Measurements from ENCODE around the gene NRXN3.

DNA sequence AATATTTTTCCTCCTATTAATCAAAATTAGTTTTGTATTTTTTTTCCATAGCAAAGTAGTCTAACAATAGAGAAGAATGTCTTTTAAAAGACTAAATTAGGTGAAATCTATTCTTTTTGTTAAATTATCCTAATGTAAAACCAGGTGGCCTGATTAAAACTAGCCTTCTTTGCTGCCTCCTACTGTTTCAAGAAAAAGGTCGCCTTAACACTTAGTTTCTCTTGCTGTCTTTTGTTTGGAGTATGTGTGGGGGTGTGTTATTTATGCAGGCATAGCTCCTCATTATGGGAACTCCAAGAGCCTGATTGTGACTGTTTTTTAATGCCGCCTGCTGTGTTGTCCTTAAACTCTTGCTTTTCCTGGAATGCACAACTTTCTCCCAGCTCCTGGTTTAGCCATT is 1185.9 kb downstream of the NRXN3 start:
- TF ChIP-seq EZH2 (IDR thresholded peaks at IDR 0.05; ENCODE audit: insufficient read depth, low read length): no peak
- TF ChIP-seq, protein P1, sequence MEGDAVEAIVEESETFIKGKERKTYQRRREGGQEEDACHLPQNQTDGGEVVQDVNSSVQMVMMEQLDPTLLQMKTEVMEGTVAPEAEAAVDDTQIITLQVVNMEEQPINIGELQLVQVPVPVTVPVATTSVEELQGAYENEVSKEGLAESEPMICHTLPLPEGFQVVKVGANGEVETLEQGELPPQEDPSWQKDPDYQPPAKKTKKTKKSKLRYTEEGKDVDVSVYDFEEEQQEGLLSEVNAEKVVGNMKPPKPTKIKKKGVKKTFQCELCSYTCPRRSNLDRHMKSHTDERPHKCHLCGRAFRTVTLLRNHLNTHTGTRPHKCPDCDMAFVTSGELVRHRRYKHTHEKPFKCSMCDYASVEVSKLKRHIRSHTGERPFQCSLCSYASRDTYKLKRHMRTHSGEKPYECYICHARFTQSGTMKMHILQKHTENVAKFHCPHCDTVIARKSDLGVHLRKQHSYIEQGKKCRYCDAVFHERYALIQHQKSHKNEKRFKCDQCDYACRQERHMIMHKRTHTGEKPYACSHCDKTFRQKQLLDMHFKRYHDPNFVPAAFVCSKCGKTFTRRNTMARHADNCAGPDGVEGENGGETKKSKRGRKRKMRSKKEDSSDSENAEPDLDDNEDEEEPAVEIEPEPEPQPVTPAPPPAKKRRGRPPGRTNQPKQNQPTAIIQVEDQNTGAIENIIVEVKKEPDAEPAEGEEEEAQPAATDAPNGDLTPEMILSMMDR (IDR thresholded peaks at IDR 0.05; ENCODE audit: insufficient read depth, low read depth, low read length): peak; percentile 10

Measured in astrocyte (in vitro differentiated cells and primary cell).